GM19463 (cell line): Measurements from ENCODE around the gene ANO9.
"Not testable (repeated sequence)": the region's sequence is repeated elsewhere in the genome, so short reads cannot be mapped to it uniquely, and the experiment has no call there.

Source experiments
- ATAC-seq: cut with Tn5 transposase; IDR thresholded peaks from one replicate; pipeline ENCODE4 v1.9.1; 2021; ENCODE audit warnings: mild to moderate bottlenecking, moderate library complexity; ENCODE audit not compliant: unreplicated experiment

ANO9 gene

DNA sequence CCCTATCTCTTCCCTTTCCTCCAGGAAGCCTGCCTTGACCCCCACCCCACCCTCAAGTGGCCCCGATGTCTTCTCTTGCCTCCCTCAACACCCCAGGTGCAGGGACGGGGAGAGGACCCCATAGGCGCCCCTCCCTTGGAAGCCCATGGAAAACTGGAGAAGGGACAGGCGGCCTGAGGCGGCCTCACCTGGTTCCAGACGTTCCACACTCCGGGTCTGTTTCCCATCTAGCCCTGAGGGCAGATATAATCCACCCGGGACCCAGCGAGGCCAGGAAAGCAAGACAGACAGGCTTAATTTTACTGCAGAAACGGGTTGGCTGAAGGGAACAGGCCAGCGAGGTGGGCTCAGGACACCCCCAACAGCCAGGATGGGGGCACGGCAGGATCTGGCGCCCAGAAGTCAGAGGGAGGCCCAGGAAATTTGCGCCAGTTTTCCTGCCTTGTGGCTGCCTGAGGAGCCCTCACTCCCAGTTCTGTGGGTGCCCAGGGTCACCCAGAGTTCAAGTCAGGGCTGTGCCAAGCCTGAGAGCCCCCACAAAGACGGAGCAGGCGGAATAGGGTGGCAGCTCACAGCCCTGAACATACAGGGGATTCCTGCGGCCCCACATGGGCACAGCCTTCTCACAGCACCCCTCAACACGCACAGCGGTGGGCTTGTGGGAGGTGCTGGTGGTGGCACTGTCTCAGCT is 24.0 kb downstream of the ANO9 start:
- no peak for ATAC-seq

DNA sequence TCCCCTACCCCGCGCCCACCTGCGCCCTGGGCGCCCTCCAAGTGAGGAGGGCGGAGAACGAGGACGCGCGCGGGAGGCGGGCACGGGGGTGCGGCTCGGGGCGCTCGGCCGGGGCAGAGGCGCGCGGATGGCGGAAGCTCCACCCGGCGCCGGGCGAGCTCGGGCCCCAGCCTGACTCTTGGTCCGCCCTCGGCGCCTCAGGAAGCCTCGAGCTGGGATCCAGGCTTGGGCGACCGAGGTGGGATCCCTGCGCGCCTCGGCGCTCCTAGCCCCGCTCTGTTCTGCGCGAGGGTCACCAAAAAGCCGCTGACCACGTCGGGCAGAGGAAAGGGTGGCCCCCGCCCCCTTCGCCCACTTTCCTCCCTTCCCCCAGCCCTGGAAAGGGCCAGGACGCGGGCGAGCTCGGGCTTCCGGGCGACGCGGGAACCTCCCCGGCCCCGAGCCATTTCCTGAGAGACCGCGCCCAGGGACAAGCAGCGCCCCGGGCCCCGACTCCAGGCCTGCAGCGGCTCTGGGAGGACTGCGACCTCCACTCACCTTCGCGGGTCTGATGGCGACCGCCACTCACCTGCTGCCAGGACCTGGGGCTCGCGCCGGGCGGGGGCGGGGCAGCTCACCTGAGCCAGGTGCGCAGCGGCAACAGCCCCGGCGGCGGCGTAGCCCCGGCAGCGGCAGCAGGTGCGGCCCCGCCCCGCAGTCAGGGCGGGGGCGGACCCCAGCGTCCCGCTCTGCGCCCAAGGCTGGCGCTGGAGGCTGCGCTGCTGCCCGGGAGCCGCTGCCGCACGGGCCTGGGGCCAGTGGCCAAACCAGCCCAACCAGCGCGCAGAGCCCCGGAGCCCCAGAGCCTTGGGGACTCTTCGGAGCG is 24.8 kb downstream of the ANO9 start:
- no peak for ATAC-seq

DNA sequence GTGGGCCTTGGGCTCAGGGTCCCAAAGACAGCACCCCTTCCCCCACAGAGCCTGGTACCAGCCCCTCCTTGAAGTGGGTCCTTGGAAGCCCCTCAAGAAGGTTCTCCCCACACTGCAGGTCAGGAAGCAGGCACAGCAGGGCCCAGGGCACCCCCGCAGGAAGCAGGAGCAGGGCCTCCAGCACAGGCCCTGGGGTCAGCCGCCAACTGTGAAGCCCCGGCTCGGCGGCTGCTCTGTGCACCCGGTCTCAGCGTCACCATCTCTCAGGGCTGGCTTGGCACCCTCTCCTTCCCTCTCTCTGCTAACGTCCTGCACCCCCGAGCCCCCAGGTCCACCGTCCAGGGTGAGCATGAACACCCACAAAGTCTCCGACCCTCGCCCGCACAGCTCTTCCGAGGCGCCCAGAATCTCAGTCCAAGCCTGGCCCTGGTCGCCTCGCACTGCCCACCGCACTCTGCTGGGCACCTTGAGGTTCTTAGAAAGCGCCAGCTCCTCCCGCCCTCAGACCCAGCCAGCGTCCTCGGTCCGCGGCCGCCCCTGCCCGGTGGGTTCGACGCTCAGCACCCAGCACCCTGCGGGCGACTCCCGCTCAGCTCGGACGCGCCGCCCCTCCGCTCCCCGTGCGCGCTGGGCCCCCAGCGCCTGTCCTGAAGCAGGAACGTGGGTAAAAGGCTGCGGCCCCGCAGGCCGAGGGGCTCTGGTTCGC is 25.6 kb downstream of the ANO9 start:
- no peak for ATAC-seq

DNA sequence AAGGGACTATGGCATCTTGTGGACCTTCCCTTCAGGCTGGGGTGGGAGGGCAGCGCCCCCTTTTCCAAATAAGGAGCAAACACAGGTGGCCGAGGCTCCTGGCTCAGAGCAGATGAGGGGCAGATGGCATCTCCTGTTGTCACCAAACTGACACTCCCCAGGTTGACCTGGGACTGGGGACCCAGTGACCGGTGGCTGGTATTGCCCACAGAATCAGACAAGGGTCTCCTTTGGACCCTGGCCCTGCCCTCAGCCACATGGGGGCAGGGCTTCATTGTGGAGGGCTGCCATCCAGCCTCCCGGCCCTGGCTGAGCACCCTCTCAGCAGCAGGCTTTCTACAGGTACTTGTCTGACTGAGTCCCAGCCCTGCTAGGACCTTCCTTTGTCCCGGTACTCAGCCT is 26.2 kb downstream of the ANO9 start:
- ATAC-seq = no peak

- no peak for ATAC-seq
Measured at GRCh38 chr11:414318-414857, 27.4 kb downstream of the ANO9 start.

- no peak for ATAC-seq
Measured at GRCh38 chr11:413120-414081, 28.4 kb downstream of the ANO9 start.

DNA sequence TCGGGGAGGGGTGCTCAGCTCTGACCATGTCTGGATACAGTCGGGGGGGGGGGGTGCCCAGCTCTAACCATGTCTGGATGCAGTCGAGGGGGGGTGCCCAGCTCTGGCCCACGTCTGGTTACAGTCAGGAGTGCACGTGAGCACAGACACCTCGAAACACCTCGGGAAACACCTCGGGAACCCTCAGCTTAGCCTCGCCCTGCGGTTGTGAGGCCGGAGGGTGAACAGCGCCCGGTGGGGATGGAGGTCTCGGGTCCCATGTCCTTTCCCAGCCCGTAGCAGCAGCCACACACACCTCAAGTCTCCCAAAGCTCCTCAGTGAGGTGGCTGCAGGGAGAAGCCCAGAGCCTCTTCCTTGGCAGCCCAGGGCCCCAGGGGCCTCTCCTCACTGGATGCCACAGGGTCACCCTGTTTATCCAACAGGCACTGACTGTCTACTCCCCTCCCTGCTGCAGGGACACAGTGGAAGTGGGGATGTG is 29.1 kb downstream of the ANO9 start:
- no peak for ATAC-seq

- not testable (repeated sequence) for ATAC-seq
Measured at GRCh38 chr11:411520-411919, 30.3 kb downstream of the ANO9 start.

DNA sequence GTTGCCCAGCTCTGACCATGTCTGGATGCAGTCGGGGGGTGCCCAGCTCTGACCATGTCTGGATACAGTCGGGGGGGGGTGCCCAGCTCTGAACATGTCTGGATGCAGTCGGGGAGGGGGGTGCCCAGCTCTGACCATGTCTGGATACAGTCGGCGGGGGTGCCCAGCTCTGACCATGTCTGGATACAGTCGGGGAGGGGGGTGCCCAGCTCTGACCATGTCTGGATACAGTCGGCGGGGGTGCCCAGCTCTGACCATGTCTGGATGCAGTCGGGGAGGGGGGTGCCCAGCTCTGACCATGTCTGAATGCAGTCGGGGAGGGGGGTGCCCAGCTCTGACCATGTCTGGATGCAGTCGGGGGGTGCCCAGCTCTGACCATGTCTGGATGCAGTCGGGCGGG is 31.1 kb downstream of the ANO9 start:
- not testable (repeated sequence) for ATAC-seq

DNA sequence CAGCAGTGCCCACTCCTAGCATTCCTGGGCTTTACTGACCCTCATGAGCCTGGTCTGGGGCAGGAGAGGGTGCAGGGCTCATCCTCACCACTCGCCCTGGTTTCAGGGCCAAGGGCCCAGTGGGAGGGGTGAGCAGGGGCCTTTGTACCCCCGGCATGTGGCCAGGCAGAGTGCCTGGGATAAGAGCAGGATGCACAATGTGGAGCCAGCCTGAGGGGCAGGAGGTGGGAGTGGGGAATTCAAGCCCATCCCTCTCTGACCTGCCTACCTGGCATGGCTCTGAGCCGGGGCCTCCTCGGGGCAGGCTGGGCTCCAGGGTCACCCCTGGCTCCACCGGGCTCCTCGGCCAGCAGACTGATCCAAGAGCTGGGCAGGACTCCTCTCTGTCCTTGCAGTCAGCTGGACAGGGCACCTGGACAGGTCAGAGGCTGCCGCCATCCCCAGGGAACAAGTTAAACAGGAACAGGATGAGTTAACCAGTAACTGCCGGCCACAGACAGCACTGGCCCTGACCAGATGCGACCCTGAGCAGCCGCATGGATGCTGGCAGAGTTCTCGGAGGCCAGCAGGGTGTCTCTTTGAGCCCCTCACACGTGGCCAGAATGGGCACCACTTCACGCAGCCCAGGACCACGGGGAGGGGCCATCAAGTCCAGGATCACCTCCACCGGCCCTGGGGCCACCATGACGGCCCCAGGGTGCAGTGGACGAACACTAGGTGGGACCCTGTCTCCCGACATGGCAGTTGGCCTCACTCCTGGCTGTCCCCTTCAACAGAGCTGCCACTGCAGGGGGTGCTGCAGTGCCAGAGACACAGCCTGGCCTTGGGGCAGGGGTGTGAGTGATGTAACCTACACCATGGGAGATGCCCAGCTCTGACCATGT is 32.0 kb downstream of the ANO9 start:
- ATAC-seq = no peak

DNA sequence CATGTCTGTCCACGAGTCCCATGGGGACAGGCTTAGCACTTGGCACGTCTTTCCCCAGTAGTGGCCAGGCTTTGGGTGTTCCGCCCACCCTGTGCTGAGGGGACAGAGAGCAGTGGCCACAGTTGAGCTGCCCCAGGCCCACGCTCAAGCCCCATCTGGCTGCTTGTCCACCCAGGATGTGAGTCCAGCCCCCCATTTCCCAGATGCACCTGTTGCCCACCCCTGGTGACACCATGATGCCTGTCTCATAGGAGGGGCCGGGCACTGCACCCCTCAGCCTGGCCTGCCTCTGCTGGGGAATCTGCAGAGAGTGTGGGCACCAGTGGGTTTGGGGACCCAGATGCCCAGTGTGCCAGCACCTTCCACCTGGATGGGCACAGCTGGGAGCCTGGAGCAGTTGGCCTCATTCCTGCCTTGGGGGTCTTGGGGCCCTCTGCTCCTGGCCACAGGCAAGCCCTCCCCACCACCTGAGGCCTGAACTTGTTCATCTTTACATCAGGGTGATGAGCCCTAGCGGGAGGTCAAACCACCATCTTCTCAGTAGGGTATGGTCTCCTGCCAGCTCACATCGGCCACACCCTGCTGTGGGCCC is 32.7 kb downstream of the ANO9 start:
- ATAC-seq = no peak

- ATAC-seq = no peak
Measured at GRCh38 chr11:408154-409007, 33.4 kb downstream of the ANO9 start.

- ATAC-seq = no peak
Measured at GRCh38 chr11:407651-408123, 34.1 kb downstream of the ANO9 start.

- peak; percentile 81 for ATAC-seq
Measured at GRCh38 chr11:406796-407650, 34.8 kb downstream of the ANO9 start.

- no peak for ATAC-seq
Measured at GRCh38 chr11:405954-406795, 35.6 kb downstream of the ANO9 start.
